Skeletal muscle tissue (tissue), 4 donors: ENCODE measurements around the gene MAK. TPM values are rescaled to one million over a fixed set of nuclear protein-coding genes. Genes with fewer than 3 reads are reported as not detected.
"Not testable (repeated sequence)": the region's sequence is repeated elsewhere in the genome, so short reads cannot be mapped to it uniquely, and the experiment has no call there.

ENCODE experiments used
- H3K27ac ChIP-seq: one replicate; pipeline ENCODE4 v1.7.0; 2013; ENCODE audit warnings: mild to moderate bottlenecking, low read depth, low read length, inconsistent platforms
- H3K27me3 ChIP-seq, 3 donors: one replicate each; pipeline ENCODE4 v1.7.0; 2013; ENCODE audit warnings: low read length in 3 of 3; ENCODE audit not compliant: control insufficient read depth in 3 of 3, insufficient read depth in 3 of 3
- H3K36me3 ChIP-seq, 3 donors: one replicate each; pipeline ENCODE4 v1.7.0; 2013; ENCODE audit warnings: low read length in 3 of 3; ENCODE audit not compliant: control insufficient read depth in 3 of 3, insufficient read depth in 3 of 3
- H3K4me1 ChIP-seq, 3 donors: one replicate each; pipeline ENCODE4 v1.7.0; 2013; ENCODE audit warnings: low read length in 3 of 3, mild to moderate bottlenecking in 3 of 3; ENCODE audit not compliant: control insufficient read depth in 3 of 3, insufficient read depth in 3 of 3
- H3K4me3 ChIP-seq, 3 donors: one replicate each; pipeline ENCODE4 v1.7.0; 2013; ENCODE audit warnings: low read length in 3 of 3
- H3K9ac ChIP-seq, 3 donors: one replicate each; pipeline ENCODE4 v1.7.0; 2013; ENCODE audit warnings: low read length in 3 of 3, mild to moderate bottlenecking in 3 of 3, moderate library complexity in 2 of 3, low read depth in 1 of 3
- H3K9me3 ChIP-seq, 3 donors: one replicate each; pipeline ENCODE4 v1.7.0; 2013; ENCODE audit warnings: low read length in 3 of 3; ENCODE audit not compliant: control insufficient read depth in 3 of 3
- total RNA-seq: library from RNA; depleted of rRNA; stranded (reverse); fragments of >200 nt; gene quantifications from one replicate; pipeline ENCODE4 v1.2.3, GENCODE V29; 2014
- donor health status: Osteomylitis.

Gene MAK
- total RNA-seq, 1 donor from 2014 or later, result not detected

GRCh38 chr6:10834823-10835222 is 3.5 kb downstream of the MAK start:
- H3K4me3 ChIP-seq, result no peak overlapping the region
- peaks cover 7 to 13% (median 13%) of the 10 kb centered on the region in 3 donors for H3K4me1 ChIP-seq
- H3K27me3 ChIP-seq, result peaks cover 21 to 33% (median 25%) of the 10 kb centered on the region in 3 donors
- no peaks in the 10 kb centered on the region for H3K9me3 ChIP-seq
- H3K27ac ChIP-seq, result no peak overlapping the region
- no peaks in the 10 kb centered on the region for H3K36me3 ChIP-seq
- no peak overlapping the region for H3K9ac ChIP-seq

GRCh38 chr6:10831609-10832008 is 6.7 kb downstream of the MAK start:
- no peak overlapping the region for H3K4me3 ChIP-seq

GRCh38 chr6:10824819-10825218 is 13.5 kb downstream of the MAK start:
- H3K4me1 ChIP-seq, result no peaks in the 10 kb centered on the region
- H3K27me3 ChIP-seq, result no peaks in the 10 kb centered on the region
- no peak overlapping the region for H3K27ac ChIP-seq
- H3K9me3 ChIP-seq, result no peaks in the 10 kb centered on the region
- no peaks in the 10 kb centered on the region for H3K36me3 ChIP-seq
- H3K9ac ChIP-seq, result no peak overlapping the region
- no peak overlapping the region for H3K4me3 ChIP-seq

More at GRCh38 chr6:10831609-10832008, 6.7 kb downstream of the MAK start:
- H3K27ac ChIP-seq, result no peak overlapping the region
- no peaks in the 10 kb centered on the region for H3K4me1 ChIP-seq
- peaks cover 7 to 17% (median 17%) of the 10 kb centered on the region in 3 donors for H3K27me3 ChIP-seq
- H3K36me3 ChIP-seq, result no peaks in the 10 kb centered on the region
- H3K9me3 ChIP-seq, result no peaks in the 10 kb centered on the region
- no peak overlapping the region for H3K9ac ChIP-seq

GRCh38 chr6:10824297-10824696 is 14.0 kb downstream of the MAK start:
- no peaks in the 10 kb centered on the region for H3K27me3 ChIP-seq
- no peak overlapping the region for H3K27ac ChIP-seq
- H3K9ac ChIP-seq, result no peak overlapping the region

GRCh38 chr6:10814176-10814575 is 24.2 kb downstream of the MAK start:
- not testable (repeated sequence) for H3K36me3 ChIP-seq, H3K27ac ChIP-seq, H3K4me3 ChIP-seq, H3K27me3 ChIP-seq, H3K9me3 ChIP-seq, H3K4me1 ChIP-seq, H3K9ac ChIP-seq

More at GRCh38 chr6:10824297-10824696, 14.0 kb downstream of the MAK start:
- no peaks in the 10 kb centered on the region for H3K4me1 ChIP-seq
- H3K4me3 ChIP-seq, result no peak overlapping the region
- no peaks in the 10 kb centered on the region for H3K9me3 ChIP-seq
- H3K36me3 ChIP-seq, result no peaks in the 10 kb centered on the region

- no peaks in the 10 kb centered on the region for H3K9me3 ChIP-seq
- no peaks in the 10 kb centered on the region for H3K27me3 ChIP-seq
- H3K4me3 ChIP-seq, result no peak overlapping the region
These were observed 29.2 kb downstream of the MAK start for GRCh38 chr6:10809098-10809497.

GRCh38 chr6:10808376-10808775 is 30.0 kb downstream of the MAK start:
- Histone ChIP-seq H3K4me1 (no peaks in the 10 kb centered on the region), H3K27me3 (no peaks in the 10 kb centered on the region), H3K36me3 (no peaks in the 10 kb centered on the region), H3K4me3 (no peak overlapping the region), H3K9me3 (no peaks in the 10 kb centered on the region), H3K27ac (no peak overlapping the region), H3K9ac (no peak overlapping the region)

More at GRCh38 chr6:10809098-10809497, 29.2 kb downstream of the MAK start:
- H3K27ac ChIP-seq, result no peak overlapping the region
- H3K4me1 ChIP-seq, result no peaks in the 10 kb centered on the region
- no peaks in the 10 kb centered on the region for H3K36me3 ChIP-seq
- H3K9ac ChIP-seq, result no peak overlapping the region

GRCh38 chr6:10801224-10801848 is 37.0 kb downstream of the MAK start:
- H3K4me1 ChIP-seq, result no peaks in the 10 kb centered on the region

GRCh38 chr6:10800810-10801209 is 37.5 kb downstream of the MAK start:
- Histone ChIP-seq H3K9ac (no peak overlapping the region), H3K27ac (no peak overlapping the region), H3K4me3 (no peak overlapping the region), H3K36me3 (no peaks in the 10 kb centered on the region), H3K4me1 (no peaks in the 10 kb centered on the region), H3K27me3 (no peaks in the 10 kb centered on the region), H3K9me3 (no peaks in the 10 kb centered on the region)

More at GRCh38 chr6:10801224-10801848, 37.0 kb downstream of the MAK start:
- H3K9me3 ChIP-seq, result no peaks in the 10 kb centered on the region
- no peaks in the 10 kb centered on the region for H3K27me3 ChIP-seq
- H3K27ac ChIP-seq, result no peak overlapping the region
- H3K4me3 ChIP-seq, result no peak overlapping the region
- no peaks in the 10 kb centered on the region for H3K36me3 ChIP-seq
- H3K9ac ChIP-seq, result no peak overlapping the region

- no peaks in the 10 kb centered on the region for H3K4me1 ChIP-seq
- peaks cover 0 to 3% (median 1%) of the 10 kb centered on the region in 3 donors for H3K36me3 ChIP-seq
- no peak overlapping the region for H3K27ac ChIP-seq
- H3K27me3 ChIP-seq, result no peaks in the 10 kb centered on the region
- no peak overlapping the region for H3K9ac ChIP-seq
- no peaks in the 10 kb centered on the region for H3K9me3 ChIP-seq
- no peak overlapping the region for H3K4me3 ChIP-seq
These were observed 44.1 kb downstream of the MAK start for GRCh38 chr6:10794239-10794638.
